Aorta (tissue), 5 donors: ENCODE data around the gene OTOF. TPM values are rescaled to one million over a fixed set of nuclear protein-coding genes. Genes with fewer than 3 reads are reported as not detected.

Source experiments
- ATAC-seq: fragments of 200-7000 bp; cut with Tn5 transposase; one replicate; pipeline ENCODE4 v1.9.1; 2022; ENCODE audit warnings: moderate library complexity; ENCODE audit not compliant: low FRiP score
- DNase-seq, 2 donors: peaks; one replicate each; pipeline ENCODE4 v3.0.0-alpha.2; 2020
- H3K27ac ChIP-seq, 2 donors: one replicate each; pipeline ENCODE4 v1.5.1; 2013; ENCODE audit warnings: low read length in 2 of 2, mild to moderate bottlenecking in 2 of 2, moderate library complexity in 2 of 2, control low read depth in 1 of 2, inconsistent platforms in 1 of 2, low read depth in 1 of 2
- H3K27me3 ChIP-seq, 2 donors: one replicate each; pipeline ENCODE4 v1.6.1; 2013; ENCODE audit warnings: control low read depth in 1 of 2, low read length in 1 of 2, mild to moderate bottlenecking in 1 of 2, moderate library complexity in 1 of 2; ENCODE audit not compliant: insufficient read depth in 2 of 2, control insufficient read depth in 1 of 2
- H3K36me3 ChIP-seq, 2 donors: one replicate each; pipeline ENCODE4 v1.6.1; 2013; ENCODE audit warnings: control low read depth in 1 of 2, low read length in 1 of 2, mild to moderate bottlenecking in 1 of 2; ENCODE audit not compliant: insufficient read depth in 2 of 2, control insufficient read depth in 1 of 2
- H3K4me1 ChIP-seq, 2 donors: one replicate each; pipeline ENCODE4 v1.6.1; 2013; ENCODE audit warnings: low read length in 2 of 2, control low read depth in 1 of 2, mild to moderate bottlenecking in 1 of 2, moderate library complexity in 1 of 2; ENCODE audit not compliant: insufficient read depth in 2 of 2, control insufficient read depth in 1 of 2
- H3K4me3 ChIP-seq, 2 donors: one replicate each; pipeline ENCODE4 v1.5.1; 2013; ENCODE audit warnings: low read length in 2 of 2, control low read depth in 1 of 2, mild to moderate bottlenecking in 1 of 2
- H3K9me3 ChIP-seq: one replicate; pipeline ENCODE4 v1.6.1; 2013; ENCODE audit warnings: mild to moderate bottlenecking, low read length; ENCODE audit not compliant: control insufficient read depth
- WGBS, 2 donors: extraction: QIAGEN DNeasy Blood & Tissue Kit; methylation state at CpG; one replicate each; pipeline ENCODE4 v1.1.7; 2013; 5-methylcytosine and 5-hydroxymethylcytosine counted together
- intact Hi-C, 2 donors: fragments of 100-400 bp; cut with DNase I; formaldehyde crosslinking; loops; one replicate each; pipeline versions ENCODE4 v1.14.2 to v1.15.0; 2022
- long read RNA-seq, 2 donors: library from polyadenylated mRNA; unstranded; transcript quantifications; one replicate each; pipeline ENCODE4 v2.0.0, GENCODE V29; 2020 to 2021
- polyA plus RNA-seq, 2 donors: library from polyadenylated mRNA; stranded (reverse); fragments of 200-250 nt; gene quantifications; one replicate each; pipeline ENCODE4 v1.2.3, GENCODE V29; 2013
- total RNA-seq, 2 donors: library from RNA; stranded (reverse); fragmentation: NEBNext Ultra II Directional; extraction: Animal tissue kit (Norgen Biotek cat#: 25700); gene quantifications; one replicate each; pipeline ENCODE4 v1.2.1, GENCODE V29; 2021
- donor health status: healthy with polysubstance abuse.
- donor health status: Bipolar disorder and iron deficiency.
- donor health status: DM: no; HTN: no; CAD: no.
- donor health status: DM: no; HTN: no; CAD: no.
- donor health status: DM: yes; HTN: yes; CAD: no.

The OTOF gene
- total RNA-seq (under 1 TPM; 0.06 to 0.24 TPM), polyA plus RNA-seq (not detected)
- long read RNA-seq, donor 1, partial matches to known transcripts, result 1 of 1 reads
- long read RNA-seq, donor 1, other reads (novel, unspliced or antisense), result 0 of 1 reads
- long read RNA-seq, donor 2, result 0 reads

DNA sequence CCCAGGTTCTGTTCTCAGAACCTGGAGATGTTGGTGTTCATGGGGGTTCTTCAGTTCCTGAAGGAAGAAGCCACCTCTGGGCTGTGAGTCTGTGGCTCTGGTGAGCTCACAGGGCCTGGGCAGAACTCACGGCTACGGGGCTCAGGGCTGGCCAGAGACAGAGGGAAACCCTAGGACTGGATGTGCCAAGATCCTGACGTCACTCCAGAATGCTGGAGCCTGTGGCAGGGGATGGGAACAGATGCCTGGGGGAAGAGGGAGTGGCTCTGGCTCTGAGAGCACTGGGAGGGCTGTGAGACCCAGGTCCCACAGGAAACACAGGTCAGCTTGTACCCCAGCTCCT, at the start of gene OTOF:
Gene OTOF, minus strand, starts transcription at position 214 of the 343 bp plus-strand sequence.
- no peaks in the 10 kb centered on the region for H3K36me3 ChIP-seq
- DNase-seq, result peak in 1 of 2 donors; percentile 77
- no peak for ATAC-seq
- WGBS, 2 donors, result 4% methylated on average over 3 of the region's 3 CpGs
- no peaks in the 10 kb centered on the region for H3K4me1 ChIP-seq
- intact Hi-C loops, result no loop called here
- H3K27me3 ChIP-seq, result no peaks in the 10 kb centered on the region
- H3K9me3 ChIP-seq, result no peaks in the 10 kb centered on the region
- no peak within 1 kb of the TSS for H3K27ac ChIP-seq
- H3K4me3 ChIP-seq, result no peak within 1 kb of the TSS

DNA sequence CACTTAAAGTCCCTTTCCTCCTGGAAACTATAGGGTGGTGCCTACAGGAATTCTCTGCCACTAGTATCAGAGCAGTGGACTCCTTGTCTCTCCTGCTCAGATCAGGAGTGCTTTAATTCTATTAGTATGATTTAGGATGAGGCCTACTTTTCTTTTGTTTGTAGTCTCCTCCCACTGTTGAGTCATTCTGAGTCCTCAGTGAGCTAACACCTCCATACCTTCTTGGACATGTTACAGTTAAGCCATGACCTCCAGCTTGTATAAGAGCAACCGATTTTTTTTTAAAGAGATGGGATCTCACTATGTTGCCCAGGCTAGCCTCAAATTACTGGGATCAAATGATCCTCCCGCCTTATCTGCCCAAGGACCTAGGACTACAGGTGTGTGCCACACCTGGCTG, 48.7 kb upstream of the OTOF start:
- 81 to 86% methylated on average over 2 of the region's 2 CpGs for WGBS, 2 donors
- no peak overlapping the region for H3K4me3 ChIP-seq
- no peaks in the 10 kb centered on the region for H3K4me1 ChIP-seq
- H3K27me3 ChIP-seq, result no peaks in the 10 kb centered on the region
- no peak overlapping the region for H3K27ac ChIP-seq
- ATAC-seq (no peak), DNase-seq (no peak)
- no peaks in the 10 kb centered on the region for H3K36me3 ChIP-seq
- intact Hi-C loops, result no loop called here
- no peaks in the 10 kb centered on the region for H3K9me3 ChIP-seq

DNA sequence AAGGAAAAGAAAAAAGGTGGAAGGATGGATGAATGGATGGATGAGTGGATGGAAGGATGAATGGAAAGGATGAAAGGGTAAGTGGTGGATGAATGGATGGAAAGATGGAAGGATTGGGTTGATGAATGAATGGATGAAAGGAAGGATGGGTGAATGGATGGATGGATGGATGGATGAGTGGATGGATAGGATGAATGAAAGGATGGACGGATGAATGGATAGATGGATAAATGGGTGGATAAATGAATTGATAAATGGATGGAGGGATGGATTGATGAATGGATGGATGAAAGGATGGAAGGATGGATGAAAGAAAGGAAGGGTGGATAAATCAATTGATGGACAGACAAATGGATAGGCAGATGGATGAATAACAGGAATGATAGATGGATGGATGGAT, 48.2 kb upstream of the OTOF start:
- H3K9me3 ChIP-seq, result no peaks in the 10 kb centered on the region
- DNase-seq, result no peak
- H3K4me3 ChIP-seq, result no peak overlapping the region
- H3K27ac ChIP-seq, result no peak overlapping the region
- WGBS, 2 donors, result 86 to 87% methylated on average over 1 of the region's 1 CpG
- ATAC-seq, result no peak
- H3K4me1 ChIP-seq, result no peaks in the 10 kb centered on the region
- intact Hi-C loops, result no loop called here
- H3K27me3 ChIP-seq, result no peaks in the 10 kb centered on the region
- no peaks in the 10 kb centered on the region for H3K36me3 ChIP-seq

DNA sequence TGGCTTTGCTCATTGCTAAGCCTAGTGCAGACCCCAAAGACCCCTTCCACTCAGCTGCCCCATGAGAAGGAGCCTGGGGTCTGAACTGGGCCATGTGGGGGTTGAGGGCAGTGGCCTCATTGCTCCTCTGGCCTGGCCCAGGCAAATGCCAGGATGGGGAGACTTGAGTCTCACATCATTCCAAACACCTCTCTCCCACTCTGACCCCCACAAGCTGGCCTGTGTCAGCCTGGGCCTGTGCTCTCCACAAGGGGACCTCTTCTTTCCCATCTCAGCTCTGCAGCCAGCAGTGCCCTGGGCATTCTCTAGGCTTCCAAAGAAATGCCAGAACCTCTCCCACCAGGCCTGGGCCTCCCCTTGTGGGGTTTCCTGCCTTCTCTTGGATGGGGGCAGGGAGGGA, 45.8 kb upstream of the OTOF start:
- peak in 1 of 2 donors; percentile 68 for DNase-seq
- ATAC-seq, result no peak
- no peaks in the 10 kb centered on the region for H3K9me3 ChIP-seq
- H3K27me3 ChIP-seq, result no peaks in the 10 kb centered on the region
- H3K4me1 ChIP-seq, result no peaks in the 10 kb centered on the region
- intact Hi-C loops, result no loop called here
- no peak overlapping the region for H3K27ac ChIP-seq
- H3K4me3 ChIP-seq, result no peak overlapping the region
- H3K36me3 ChIP-seq, result no peaks in the 10 kb centered on the region

GRCh38 chr2:26522751-26523171, 44.8 kb upstream of the OTOF start:
- Histone ChIP-seq H3K4me1 (no peaks in the 10 kb centered on the region), H3K27me3 (no peaks in the 10 kb centered on the region), H3K4me3 (no peak overlapping the region), H3K27ac (no peak overlapping the region), H3K9me3 (no peaks in the 10 kb centered on the region), H3K36me3 (no peaks in the 10 kb centered on the region)
- WGBS, 2 donors, result 92 to 94% methylated on average over 7 of the region's 7 CpGs
- DNase-seq, result peak; percentile 5 to 59
- intact Hi-C loops, result no loop called here
- no peak for ATAC-seq

DNA sequence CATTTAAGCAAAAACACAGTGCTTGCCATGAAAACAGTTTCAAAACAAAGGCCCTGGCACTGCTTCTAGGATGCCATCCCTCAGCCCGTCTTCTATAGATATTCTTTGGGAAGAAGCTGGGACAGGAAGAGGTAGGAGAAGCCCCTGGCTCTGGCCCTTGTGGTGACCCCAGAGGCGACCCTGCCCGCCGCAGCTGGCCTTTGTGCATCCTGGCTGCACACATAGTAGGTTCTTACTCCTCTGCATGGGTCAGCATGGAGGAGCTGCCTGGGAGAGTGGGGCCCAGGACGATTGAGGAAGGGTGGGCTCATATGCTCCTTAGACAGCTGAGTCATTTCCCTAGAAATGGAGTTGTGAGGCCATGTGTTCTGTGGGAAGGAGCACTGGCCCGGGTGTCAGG, 44.4 kb upstream of the OTOF start:
- ATAC-seq (no peak), DNase-seq (peak; percentile 19 to 57)
- Histone ChIP-seq H3K27me3 (no peaks in the 10 kb centered on the region), H3K4me3 (no peak overlapping the region), H3K9me3 (no peaks in the 10 kb centered on the region), H3K36me3 (no peaks in the 10 kb centered on the region), H3K4me1 (no peaks in the 10 kb centered on the region), H3K27ac (no peak overlapping the region)
- intact Hi-C loops, result no loop called here
- WGBS, 2 donors, result 67 to 68% methylated on average over 6 of the region's 6 CpGs

DNA sequence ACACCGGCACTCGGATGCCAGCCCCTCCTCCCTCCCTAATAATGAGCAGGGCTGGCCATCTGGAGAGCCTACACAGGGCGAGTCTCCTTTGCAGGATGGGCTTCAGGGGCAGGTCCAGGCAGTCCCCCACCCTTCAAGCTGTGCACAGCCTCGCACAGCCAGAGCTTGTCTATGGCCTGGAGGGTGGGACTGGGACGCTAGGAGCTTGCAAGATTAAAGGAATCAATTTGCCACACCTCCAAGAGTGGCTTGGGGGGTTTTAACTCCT, 43.9 kb upstream of the OTOF start:
- H3K4me1 ChIP-seq, result no peaks in the 10 kb centered on the region
- no peaks in the 10 kb centered on the region for H3K27me3 ChIP-seq
- H3K27ac ChIP-seq, result no peak overlapping the region
- intact Hi-C loops, result no loop called here
- no peaks in the 10 kb centered on the region for H3K9me3 ChIP-seq
- no peak overlapping the region for H3K4me3 ChIP-seq
- no peaks in the 10 kb centered on the region for H3K36me3 ChIP-seq
- ATAC-seq (no peak), DNase-seq (peak; percentile 21 to 32)
- 36 to 43% methylated on average over 5 of the region's 5 CpGs for WGBS, 2 donors

GRCh38 chr2:26521054-26521912, 43.4 kb upstream of the OTOF start:
- ATAC-seq (no peak), DNase-seq (peak; percentile 26 to 61)
- H3K36me3 ChIP-seq, result no peaks in the 10 kb centered on the region
- H3K9me3 ChIP-seq, result no peaks in the 10 kb centered on the region
- H3K4me1 ChIP-seq, result no peaks in the 10 kb centered on the region
- no peak overlapping the region for H3K4me3 ChIP-seq
- intact Hi-C loops, result no loop called here
- H3K27me3 ChIP-seq, result no peaks in the 10 kb centered on the region
- H3K27ac ChIP-seq, result no peak overlapping the region
- 52 to 55% methylated on average over 12 of the region's 12 CpGs for WGBS, 2 donors

DNA sequence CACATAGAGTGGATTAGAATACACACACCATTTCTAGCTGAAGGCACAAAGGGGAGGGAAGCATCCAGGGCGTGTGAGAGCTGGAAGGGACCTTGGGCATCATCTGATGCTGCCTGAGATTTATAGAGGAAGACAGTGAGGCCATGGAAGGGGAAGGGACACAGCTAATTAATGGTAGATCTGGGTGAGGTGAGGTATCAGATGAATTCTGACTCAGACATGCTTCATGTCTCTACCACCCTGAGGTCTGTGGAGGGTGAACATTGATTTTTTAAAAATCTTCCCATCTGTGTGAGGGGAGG, 42.2 kb upstream of the OTOF start:
- intact Hi-C loops, result no loop called here
- H3K36me3 ChIP-seq, result no peaks in the 10 kb centered on the region

More for the DNA sequence above, 42.2 kb upstream of the OTOF start:
- Histone ChIP-seq H3K9me3 (no peaks in the 10 kb centered on the region), H3K4me3 (no peak overlapping the region), H3K4me1 (no peaks in the 10 kb centered on the region), H3K27ac (no peak overlapping the region), H3K27me3 (no peaks in the 10 kb centered on the region)
- 54 to 67% methylated on average over 1 of the region's 1 CpG for WGBS, 2 donors
- ATAC-seq, result no peak
- no peak for DNase-seq
